Kidney capillary endothelial cell (primary cell): ENCODE data around the gene TMEM72.

Experiments used
- DNase-seq: peaks from one replicate; pipeline ENCODE4 v3.0.0-alpha.2; 2018; ENCODE audit warnings: low spot score

The TMEM72 gene

GRCh38 chr10:44980309-44981171 lies 69.4 kb downstream of the TMEM72 start:
- peak; percentile 27 for DNase-seq

- DNase-seq = peak; percentile 91
These were observed 70.3 kb downstream of the TMEM72 start for GRCh38 chr10:44981172-44982113.

DNA sequence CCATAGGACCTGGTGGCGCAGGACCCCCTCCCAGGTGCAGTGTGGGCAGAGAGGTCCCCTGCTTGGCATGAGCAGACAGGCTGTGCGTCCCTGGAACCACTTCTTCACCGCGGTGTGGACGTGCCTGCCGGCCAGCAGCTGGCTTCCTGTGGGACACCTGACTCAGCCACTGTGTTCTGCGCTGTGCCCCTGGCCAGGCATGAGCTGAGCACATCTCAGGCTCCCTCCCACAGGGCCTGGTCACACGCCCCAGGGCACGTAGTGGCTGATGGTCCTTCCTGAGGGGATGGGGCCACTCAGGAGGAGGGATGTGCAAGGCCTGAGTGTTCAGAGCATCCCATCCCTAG lies 71.0 kb downstream of the TMEM72 start:
- peak; percentile 65 for DNase-seq

DNA sequence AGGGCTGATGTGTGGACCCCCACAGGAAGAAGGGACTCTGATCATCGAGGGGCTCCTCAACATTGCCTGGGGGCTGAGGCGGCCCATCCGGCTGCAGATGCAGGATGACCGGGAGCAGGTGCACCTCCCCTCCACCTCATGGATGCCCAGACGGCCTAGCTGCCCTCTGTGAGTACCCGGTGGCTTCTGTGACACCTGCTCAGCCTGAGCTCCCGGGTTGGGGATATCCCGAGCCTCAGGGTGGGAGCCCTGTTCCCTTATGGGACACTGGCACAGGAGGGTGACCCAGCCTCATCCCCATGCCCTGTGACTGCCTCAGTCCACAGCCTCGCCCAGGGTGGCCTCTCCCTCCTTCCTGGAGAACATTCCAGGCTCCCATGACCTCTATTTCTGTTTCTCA lies 71.4 kb downstream of the TMEM72 start:
- no peak for DNase-seq

- no peak for DNase-seq
These were observed 72.1 kb downstream of the TMEM72 start for GRCh38 chr10:44983066-44983894.

DNA sequence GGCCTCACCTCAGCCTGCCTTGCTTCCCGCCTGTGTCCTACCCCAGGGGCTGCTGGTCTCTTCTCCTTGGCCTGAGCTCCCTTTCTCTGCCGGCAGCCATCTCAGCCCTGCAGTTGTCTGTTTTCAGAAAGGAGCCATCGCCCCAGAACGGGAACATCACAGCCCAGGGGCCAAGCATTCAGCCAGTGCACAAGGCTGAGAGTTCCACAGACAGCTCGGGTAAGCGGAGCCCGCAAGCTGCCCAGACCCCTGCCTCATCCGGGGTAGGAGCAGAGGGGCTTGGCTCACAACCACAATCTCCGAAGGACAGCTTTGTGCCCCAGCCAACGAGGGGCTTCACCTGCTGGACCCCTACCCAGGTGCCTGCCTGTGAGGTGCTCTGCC lies 72.8 kb downstream of the TMEM72 start:
- DNase-seq = no peak

DNA sequence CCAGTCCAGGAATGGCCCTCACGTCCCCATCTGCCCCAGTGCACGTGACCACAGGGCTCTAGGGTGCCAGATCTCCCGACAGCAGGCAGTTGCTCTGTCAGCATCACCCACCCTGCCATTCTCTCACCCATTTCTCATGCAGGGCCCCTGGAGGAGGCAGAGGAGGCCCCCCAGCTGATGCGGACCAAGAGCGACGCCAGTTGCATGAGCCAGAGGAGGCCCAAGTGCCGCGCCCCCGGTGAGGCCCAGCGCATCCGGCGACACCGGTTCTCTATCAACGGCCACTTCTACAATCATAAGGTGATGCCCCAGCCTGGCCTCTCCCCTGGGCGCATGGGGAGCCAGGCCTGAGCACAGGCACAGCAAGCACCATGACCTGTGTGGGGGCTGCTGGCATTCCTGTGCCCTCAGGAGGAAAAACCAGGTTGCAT lies 73.5 kb downstream of the TMEM72 start:
- no peak for DNase-seq

- no peak for DNase-seq
These were observed 74.1 kb downstream of the TMEM72 start for GRCh38 chr10:44985175-44985681.

- DNase-seq = no peak
These were observed 75.0 kb downstream of the TMEM72 start for GRCh38 chr10:44986179-44986578.
